K562 (cell line): ENCODE data around the gene EFNA5. TPM values are rescaled to one million over a fixed set of nuclear protein-coding genes. Genes with fewer than 3 reads are reported as not detected.

Experiments used
- ATAC-seq: fragments of 200-7000 bp; cut with Tn5 transposase; 3 replicates; pipeline ENCODE4 v1.9.1; 2020; ENCODE audit warnings: moderate library complexity
- BruUV-seq: library from RNA; stranded (reverse); fragments of 400-500 nt; replicated peaks from 2 replicates; lab custom pipeline; 2021; lab: Mats Ljungman, UMichigan
- CTCF ChIA-PET: fragments of 300-600 bp; formaldehyde crosslinking; extraction: SDS; loops from one replicate; lab custom pipeline; 2021; ENCODE audit warnings: low intra/inter-chr PET ratio; lab: Yijun Ruan, JAX
- POLR2A ChIA-PET: fragments of 300-600, 350-650 bp; sonication (Branson Sonifier 250); formaldehyde crosslinking; extraction: SDS; loops from one replicate; lab custom pipeline; 2021; ENCODE audit warnings: antibody characterized with exemption, inconsistent platforms; lab: Yijun Ruan, JAX
- DNase-seq, 4 experiments: peaks; one replicate each; pipeline versions ENCODE4 v3.0.0 to v3.0.0-alpha.2; 2011 to 2018; ENCODE audit warnings: low spot score in 3 of 4, mixed read lengths in 3 of 4; ENCODE audit errors: extremely low read depth in 1 of 4
- FAIRE-seq: peaks from 2 replicates; lab custom pipeline; 2011; peaks lifted over from hg19 to GRCh38; lab: Jason Lieb, UNC
- H2AFZ ChIP-seq: 2 replicates; pipeline ENCODE4 v1.6.0; 2011; ENCODE audit warnings: low read depth, low read length, control low read depth, inconsistent platforms
- H3K27ac ChIP-seq: fragments of 200-600 bp; 3 replicates; pipeline ENCODE4 v1.8.0; 2011; ENCODE audit warnings: low read depth, mild to moderate bottlenecking, control low read depth, inconsistent platforms, low read length, moderate library complexity, mixed read lengths; ENCODE audit errors: extremely low read depth
- H3K27me3 ChIP-seq, 2 experiments: fragments of 300-600 bp in 1 of 2; 2 replicates in 1 of 2; 3 replicates in 1 of 2; pipeline versions ENCODE4 v1.6.0 to v1.8.0; 2011; ENCODE audit warnings: inconsistent platforms in 2 of 2, low read length in 2 of 2, mild to moderate bottlenecking in 1 of 2, mixed read lengths in 1 of 2, moderate library complexity in 1 of 2; ENCODE audit not compliant: control insufficient read depth in 2 of 2, insufficient read depth in 2 of 2
- H3K36me3 ChIP-seq: fragments of 300-600 bp; 3 replicates; pipeline ENCODE4 v1.8.0; 2011; ENCODE audit warnings: mild to moderate bottlenecking, low read length, inconsistent platforms; ENCODE audit not compliant: control insufficient read depth, insufficient read depth
- H3K4me1 ChIP-seq, 2 experiments: fragments of 200-600 bp in 1 of 2; replicated peaks in 1 of 2; 2 replicates in 1 of 2; 3 replicates in 1 of 2; pipeline versions ENCODE4 v1.5.1 to v1.8.0; 2011; ENCODE audit warnings: inconsistent platforms in 2 of 2, low read length in 2 of 2, mild to moderate bottlenecking in 1 of 2, mixed read lengths in 1 of 2, moderate library complexity in 1 of 2; ENCODE audit not compliant: control insufficient read depth in 2 of 2, insufficient read depth in 2 of 2
- H3K4me2 ChIP-seq: 2 replicates; pipeline ENCODE4 v1.6.1; 2011; ENCODE audit warnings: low read length, control low read depth, inconsistent platforms, mixed read lengths; ENCODE audit not compliant: insufficient read depth
- H3K4me3 ChIP-seq: fragments of 200-600 bp; sonication (generic), shearing (Covaris generic); 2 replicates; pipeline ENCODE4 v1.5.1; 2016; ENCODE audit warnings: control low read depth, inconsistent platforms
- H3K79me2 ChIP-seq: fragments of 200-600 bp; 3 replicates; pipeline ENCODE4 v1.8.0; 2011; ENCODE audit warnings: low read length, inconsistent platforms; ENCODE audit not compliant: control insufficient read depth, insufficient read depth
- H3K9ac ChIP-seq, 2 experiments: 2 replicates each; pipeline versions ENCODE4 v1.6.0 to v1.6.1; 2011; ENCODE audit warnings: low read depth in 2 of 2, low read length in 2 of 2, control low read depth in 1 of 2, inconsistent platforms in 1 of 2, mild to moderate bottlenecking in 1 of 2, mixed read lengths in 1 of 2; ENCODE audit not compliant: insufficient read depth in 1 of 2
- H3K9me1 ChIP-seq: one replicate; pipeline ENCODE4 v1.6.0; 2011; ENCODE audit warnings: inconsistent platforms, mild to moderate bottlenecking, low read length, moderate library complexity; ENCODE audit not compliant: control insufficient read depth, insufficient read depth
- H3K9me3 ChIP-seq: replicated peaks from 2 replicates; pipeline ENCODE4 v1.5.1; 2011; ENCODE audit warnings: low read depth, low read length, inconsistent platforms; ENCODE audit not compliant: control insufficient read depth, insufficient read depth
- H4K20me1 ChIP-seq: replicated peaks from 2 replicates; pipeline ENCODE4 v1.6.1; 2011; ENCODE audit warnings: low read length, inconsistent platforms, mixed read lengths; ENCODE audit not compliant: control insufficient read depth, insufficient read depth
- CSDE1 ChIP-seq, 2 experiments: fragments of 450-650 bp; IDR thresholded peaks; 2 replicates each; pipeline ENCODE4 v1.6.1; 2016; ENCODE audit warnings: mild to moderate bottlenecking in 1 of 2
- FIP1L1 ChIP-seq: fragments of 200-400 bp; formaldehyde crosslinking; IDR thresholded peaks from 2 replicates; pipeline ENCODE4 v1.6.1; 2018; ENCODE audit warnings: mild to moderate bottlenecking, low read depth, low read length; ENCODE audit not compliant: poor library complexity, severe bottlenecking
- FOXO4 ChIP-seq: fragments of 450-650 bp; formaldehyde crosslinking; IDR thresholded peaks from 2 replicates; pipeline ENCODE4 v1.4.0; 2020; ENCODE audit warnings: mild to moderate bottlenecking, moderate library complexity
- ZNF592 ChIP-seq: fragments of 450-650 bp; IDR thresholded peaks from 2 replicates; pipeline ENCODE4 v1.6.1; 2017; ENCODE audit warnings: antibody characterized with exemption, mild to moderate bottlenecking
- ZNF75A ChIP-seq: fragments of 450-650 bp; formaldehyde crosslinking; IDR thresholded peaks from 2 replicates; pipeline ENCODE4 v1.4.0; 2020; ENCODE audit warnings: mild to moderate bottlenecking
- WGBS: fragments of 100-300 bp; shearing (Covaris generic); methylation state at CpG from one replicate; pipeline ENCODE4 v1.1.6; 2016; ENCODE audit warnings: low coverage, mixed read lengths; ENCODE audit not compliant: insufficient coverage; ENCODE audit errors: missing lambda C conversion rate; 5-methylcytosine and 5-hydroxymethylcytosine counted together
- in situ Hi-C: fragments of 300-500 bp; cut with MboI; formaldehyde crosslinking; loops from 4 replicates; pipeline ENCODE4 v1.15.0; 2018; ENCODE audit warnings: inconsistent platforms, mixed read lengths
- intact Hi-C: fragments of 100-400 bp; cut with micrococcal nuclease; formaldehyde crosslinking; loops from 2 replicates; pipeline ENCODE4 v1.14.2; 2022
- polyA plus RNA-seq, 8 experiments: library from polyadenylated mRNA; depleted of rRNA in 4 of 8; stranded (reverse) in 5 of 8; unstranded in 3 of 8; fragments of >200 nt; fragmentation: Nextera tagmentation in 2 of 8; fragmentation: Illumina TruSeq in 1 of 8; extraction: Ambion mirVana in 2 of 8; extraction: Trizol in 1 of 8; gene quantifications; 2 replicates each; pipeline versions ENCODE4 v1.2.1 to v1.2.3, GENCODE V29; 2011 to 2014; ENCODE audit warnings: inconsistent platforms in 1 of 8, missing spikeins in 1 of 8
- total RNA-seq, 7 experiments: library from RNA; depleted of rRNA in 6 of 7; stranded (reverse); fragments of >200 nt in 6 of 7; fragmentation: Illumina TruSeq in 2 of 7; extraction: Trizol in 2 of 7; gene quantifications; 2 replicates each; pipeline versions ENCODE4 v1.2.1 to v1.2.3, GENCODE V29; 2011 to 2021; ENCODE audit warnings: low replicate concordance in 1 of 7

The EFNA5 gene
- total and polyA plus RNA-seq, 9 of the 15 experiments (the other 6 are each of a cell fraction or from before 2014, with no cell fraction given), result 0.20 TPM; not detected in 8

- in situ Hi-C loops, result no loop called here
- Histone ChIP-seq H3K79me2 (no peaks in the 10 kb centered on the region), H3K27me3 (no peaks in the 10 kb centered on the region), H4K20me1 (no peaks in the 10 kb centered on the region), H2AFZ (no peak overlapping the region), H3K9me1 (no peaks in the 10 kb centered on the region), H3K4me2 (no peak overlapping the region), H3K4me1 (peaks cover 0 to 6% of the 10 kb centered on the region in 2 experiments; a peak in 1 of 5 replicates), H3K27ac (no peak overlapping the region), H3K9me3 (no peaks in the 10 kb centered on the region), H3K4me3 (no peak overlapping the region), H3K9ac (no peak overlapping the region), H3K36me3 (no peaks in the 10 kb centered on the region)
- ATAC-seq (no peak), DNase-seq (no peak), FAIRE-seq (no peak)
- BruUV-seq, result no TSS peak
- ChIA-PET CTCF (no interaction called here), POLR2A (no interaction called here)
- WGBS, result 1% methylated on average over 5 of the region's 5 CpGs
- intact Hi-C loops, result no loop called here
- TF ChIP-seq FIP1L1, result no peak
- no peak for TF ChIP-seq ZNF75A (CRISPR knock-in tag)
- no peak for TF ChIP-seq ZNF592
- TF ChIP-seq FOXO4 (CRISPR knock-in tag), result no peak
- TF ChIP-seq CSDE1 (IDR thresholded peaks at IDR 0.05), result no peak
Measured at GRCh38 chr5:107469485-107470294, 201.0 kb downstream of the EFNA5 start.
